Measurements from ENCODE around the gene SPART. TPM values are rescaled to one million over a fixed set of nuclear protein-coding genes. Genes with fewer than 3 reads are reported as not detected.

SPART gene, protein sequence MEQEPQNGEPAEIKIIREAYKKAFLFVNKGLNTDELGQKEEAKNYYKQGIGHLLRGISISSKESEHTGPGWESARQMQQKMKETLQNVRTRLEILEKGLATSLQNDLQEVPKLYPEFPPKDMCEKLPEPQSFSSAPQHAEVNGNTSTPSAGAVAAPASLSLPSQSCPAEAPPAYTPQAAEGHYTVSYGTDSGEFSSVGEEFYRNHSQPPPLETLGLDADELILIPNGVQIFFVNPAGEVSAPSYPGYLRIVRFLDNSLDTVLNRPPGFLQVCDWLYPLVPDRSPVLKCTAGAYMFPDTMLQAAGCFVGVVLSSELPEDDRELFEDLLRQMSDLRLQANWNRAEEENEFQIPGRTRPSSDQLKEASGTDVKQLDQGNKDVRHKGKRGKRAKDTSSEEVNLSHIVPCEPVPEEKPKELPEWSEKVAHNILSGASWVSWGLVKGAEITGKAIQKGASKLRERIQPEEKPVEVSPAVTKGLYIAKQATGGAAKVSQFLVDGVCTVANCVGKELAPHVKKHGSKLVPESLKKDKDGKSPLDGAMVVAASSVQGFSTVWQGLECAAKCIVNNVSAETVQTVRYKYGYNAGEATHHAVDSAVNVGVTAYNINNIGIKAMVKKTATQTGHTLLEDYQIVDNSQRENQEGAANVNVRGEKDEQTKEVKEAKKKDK
- total RNA-seq (2021; ENCODE audit: unreplicated experiment) = 0.12 TPM
- not detected in 2 replicates for polyA plus RNA-seq (2012)
- percentile 10 among the genes with signal in this experiment for Bru-seq, nascent RNA
- percentile 5 among the genes with signal in this experiment for BruChase-seq, experiment 1, labeled RNA remaining after a 6-hour chase
- BruChase-seq, experiment 2, labeled RNA remaining after a 2-hour chase = percentile 7 among the genes with signal in this experiment
- long read RNA-seq = 0 reads

DNA sequence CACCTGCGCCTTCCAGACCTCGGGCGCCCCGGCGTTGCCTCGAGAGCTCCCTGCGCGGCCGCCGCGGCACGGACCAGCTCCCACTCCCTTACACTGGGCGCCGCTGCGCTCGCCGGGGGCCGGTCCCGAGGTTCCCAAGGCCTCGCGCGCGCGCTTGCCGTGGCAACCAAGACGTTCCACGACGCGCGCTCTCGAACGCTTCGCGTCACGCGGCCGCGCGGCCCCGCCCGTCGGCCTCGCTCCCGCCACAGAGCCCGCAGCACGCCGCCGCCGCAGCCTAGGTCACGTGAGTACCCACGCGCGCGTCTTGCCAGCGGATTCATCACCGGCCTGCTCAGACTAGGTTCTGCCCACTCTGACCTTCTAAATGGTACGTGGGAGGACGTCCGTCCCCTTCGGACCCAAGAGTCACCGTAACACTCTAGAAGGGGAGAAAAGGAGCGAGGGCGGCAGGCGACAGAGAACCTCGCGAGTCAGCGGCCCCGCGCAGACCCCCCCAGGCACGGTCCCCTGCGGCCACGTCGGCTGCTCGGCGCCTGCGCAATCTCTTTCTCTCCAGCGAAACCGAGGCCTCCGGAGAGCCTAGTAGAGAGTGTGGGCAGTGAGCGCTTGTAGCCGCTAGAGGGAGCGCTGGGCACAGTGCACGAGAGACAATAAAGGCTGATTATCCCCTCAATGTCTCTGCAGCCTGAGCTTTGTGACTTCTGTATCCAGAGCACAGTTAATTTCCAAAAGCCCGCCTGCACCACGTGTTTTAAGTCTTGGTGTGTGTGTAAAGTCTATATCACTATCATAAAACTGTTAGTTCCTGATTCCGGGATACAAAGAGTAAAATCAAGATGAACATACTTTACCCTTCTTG lies at the start of gene SPART:
TSS of gene SPART (minus strand) at position 173 of the 862 bp plus-strand sequence. CDS start 10,564 bp downstream, outside the sequence.
- DNase-seq (ENCODE audit: low read depth, low spot score) (no peak), ATAC-seq (no peak)
- Histone ChIP-seq H4K20me1 (ENCODE audit: insufficient read depth) (no peaks in the 10 kb centered on the region), H3K9ac (ENCODE audit: low read length) (no peak within 1 kb of the TSS), H3K36me3 (ENCODE audit: control insufficient read depth in 1 of 2, insufficient read depth in 2 of 2, low read length in 2 of 2) (no peaks in the 10 kb centered on the region), H3K4me2 (ENCODE audit: low read length) (no peak within 1 kb of the TSS), H3K27ac (ENCODE audit: low read depth, low read length) (no peak within 1 kb of the TSS), H3K4me3 (replicated peaks in 1 of 2; ENCODE audit: low read depth in 1 of 2, low read length in 2 of 2) (no peak within 1 kb of the TSS), H3K9me3 (ENCODE audit: control insufficient read depth in 1 of 2, insufficient read depth in 1 of 2, low read depth in 1 of 2, low read length in 2 of 2) (peaks cover 0 to 24% of the 10 kb centered on the region in 2 experiments; a peak in 2 of 4 replicates), H3K79me2 (ENCODE audit: insufficient read depth, low read length) (no peaks in the 10 kb centered on the region), H3K9me2 (ENCODE audit: insufficient read depth) (no peaks in the 10 kb centered on the region), H3K27me3 (ENCODE audit: insufficient read depth, low read length) (no peaks in the 10 kb centered on the region), H3K4me1 (ENCODE audit: control insufficient read depth in 1 of 2, insufficient read depth in 2 of 2, low read length in 2 of 2) (no peaks in the 10 kb centered on the region), H2AFZ (ENCODE audit: low read depth, low read length, poor library complexity, severe bottlenecking) (no peak within 1 kb of the TSS)
- TF ChIP-seq, protein P1, sequence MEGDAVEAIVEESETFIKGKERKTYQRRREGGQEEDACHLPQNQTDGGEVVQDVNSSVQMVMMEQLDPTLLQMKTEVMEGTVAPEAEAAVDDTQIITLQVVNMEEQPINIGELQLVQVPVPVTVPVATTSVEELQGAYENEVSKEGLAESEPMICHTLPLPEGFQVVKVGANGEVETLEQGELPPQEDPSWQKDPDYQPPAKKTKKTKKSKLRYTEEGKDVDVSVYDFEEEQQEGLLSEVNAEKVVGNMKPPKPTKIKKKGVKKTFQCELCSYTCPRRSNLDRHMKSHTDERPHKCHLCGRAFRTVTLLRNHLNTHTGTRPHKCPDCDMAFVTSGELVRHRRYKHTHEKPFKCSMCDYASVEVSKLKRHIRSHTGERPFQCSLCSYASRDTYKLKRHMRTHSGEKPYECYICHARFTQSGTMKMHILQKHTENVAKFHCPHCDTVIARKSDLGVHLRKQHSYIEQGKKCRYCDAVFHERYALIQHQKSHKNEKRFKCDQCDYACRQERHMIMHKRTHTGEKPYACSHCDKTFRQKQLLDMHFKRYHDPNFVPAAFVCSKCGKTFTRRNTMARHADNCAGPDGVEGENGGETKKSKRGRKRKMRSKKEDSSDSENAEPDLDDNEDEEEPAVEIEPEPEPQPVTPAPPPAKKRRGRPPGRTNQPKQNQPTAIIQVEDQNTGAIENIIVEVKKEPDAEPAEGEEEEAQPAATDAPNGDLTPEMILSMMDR (IDR thresholded peaks at IDR 0.05 in 2 of 3, conservative IDR thresholded peaks at IDR 0.05 in 1 of 3; ENCODE audit: borderline replicate concordance in 1 of 3, insufficient read depth in 1 of 3, low read depth in 2 of 3, low read length in 2 of 3) = peak in 2 of 3 experiments; percentile 35 to 38; a peak in 3 of 6 replicates
- TF ChIP-seq, protein P2, sequence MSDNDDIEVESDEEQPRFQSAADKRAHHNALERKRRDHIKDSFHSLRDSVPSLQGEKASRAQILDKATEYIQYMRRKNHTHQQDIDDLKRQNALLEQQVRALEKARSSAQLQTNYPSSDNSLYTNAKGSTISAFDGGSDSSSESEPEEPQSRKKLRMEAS (IDR thresholded peaks at IDR 0.05) = no peak
- no peak for TF ChIP-seq POLR2A (IDR thresholded peaks at IDR 0.05; ENCODE audit: borderline replicate concordance, extremely low read depth, insufficient read depth, insufficient read length)
- TF ChIP-seq, protein P3, sequence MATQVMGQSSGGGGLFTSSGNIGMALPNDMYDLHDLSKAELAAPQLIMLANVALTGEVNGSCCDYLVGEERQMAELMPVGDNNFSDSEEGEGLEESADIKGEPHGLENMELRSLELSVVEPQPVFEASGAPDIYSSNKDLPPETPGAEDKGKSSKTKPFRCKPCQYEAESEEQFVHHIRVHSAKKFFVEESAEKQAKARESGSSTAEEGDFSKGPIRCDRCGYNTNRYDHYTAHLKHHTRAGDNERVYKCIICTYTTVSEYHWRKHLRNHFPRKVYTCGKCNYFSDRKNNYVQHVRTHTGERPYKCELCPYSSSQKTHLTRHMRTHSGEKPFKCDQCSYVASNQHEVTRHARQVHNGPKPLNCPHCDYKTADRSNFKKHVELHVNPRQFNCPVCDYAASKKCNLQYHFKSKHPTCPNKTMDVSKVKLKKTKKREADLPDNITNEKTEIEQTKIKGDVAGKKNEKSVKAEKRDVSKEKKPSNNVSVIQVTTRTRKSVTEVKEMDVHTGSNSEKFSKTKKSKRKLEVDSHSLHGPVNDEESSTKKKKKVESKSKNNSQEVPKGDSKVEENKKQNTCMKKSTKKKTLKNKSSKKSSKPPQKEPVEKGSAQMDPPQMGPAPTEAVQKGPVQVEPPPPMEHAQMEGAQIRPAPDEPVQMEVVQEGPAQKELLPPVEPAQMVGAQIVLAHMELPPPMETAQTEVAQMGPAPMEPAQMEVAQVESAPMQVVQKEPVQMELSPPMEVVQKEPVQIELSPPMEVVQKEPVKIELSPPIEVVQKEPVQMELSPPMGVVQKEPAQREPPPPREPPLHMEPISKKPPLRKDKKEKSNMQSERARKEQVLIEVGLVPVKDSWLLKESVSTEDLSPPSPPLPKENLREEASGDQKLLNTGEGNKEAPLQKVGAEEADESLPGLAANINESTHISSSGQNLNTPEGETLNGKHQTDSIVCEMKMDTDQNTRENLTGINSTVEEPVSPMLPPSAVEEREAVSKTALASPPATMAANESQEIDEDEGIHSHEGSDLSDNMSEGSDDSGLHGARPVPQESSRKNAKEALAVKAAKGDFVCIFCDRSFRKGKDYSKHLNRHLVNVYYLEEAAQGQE (IDR thresholded peaks at IDR 0.05; ENCODE audit: low read depth) = no peak
- intact Hi-C loops (cut with micrococcal nuclease) = no loop called here
- POLR2A ChIA-PET = no interaction called here
- CTCF ChIA-PET = interaction anchor here (1.0 kb wide), 1 partner anchor 390 kb away, joined by 3 read pairs; no protein-coding TSS in a partner anchor
- no TSS peak for BruUV-seq (replicated peaks)
- RAD21 ChIA-PET (ENCODE audit: low non-redundant PET in 1 of 2, low total read pairs in 2 of 2, uncharacterized antibody in 2 of 2, unreplicated experiment in 2 of 2) = no interaction called here
